Measurements from ENCODE around the gene NCAPD2.

- TF ChIP-seq CTCF (IDR thresholded peaks at IDR 0.05) (no peak), POLR2A (IDR thresholded peaks at IDR 0.05) (no peak)
These were observed 45.4 kb downstream of the NCAPD2 start for GRCh38 chr12:6539314-6539682.
